Fibroblast of skin of left quadriceps (primary cell): ENCODE data around the gene TBRG4.

Source experiments
- DNase-seq, 2 experiments: peaks; one replicate each; pipeline ENCODE4 v3.0.0-alpha.2; 2013; ENCODE audit warnings: low read depth in 2 of 2

Gene TBRG4

DNA sequence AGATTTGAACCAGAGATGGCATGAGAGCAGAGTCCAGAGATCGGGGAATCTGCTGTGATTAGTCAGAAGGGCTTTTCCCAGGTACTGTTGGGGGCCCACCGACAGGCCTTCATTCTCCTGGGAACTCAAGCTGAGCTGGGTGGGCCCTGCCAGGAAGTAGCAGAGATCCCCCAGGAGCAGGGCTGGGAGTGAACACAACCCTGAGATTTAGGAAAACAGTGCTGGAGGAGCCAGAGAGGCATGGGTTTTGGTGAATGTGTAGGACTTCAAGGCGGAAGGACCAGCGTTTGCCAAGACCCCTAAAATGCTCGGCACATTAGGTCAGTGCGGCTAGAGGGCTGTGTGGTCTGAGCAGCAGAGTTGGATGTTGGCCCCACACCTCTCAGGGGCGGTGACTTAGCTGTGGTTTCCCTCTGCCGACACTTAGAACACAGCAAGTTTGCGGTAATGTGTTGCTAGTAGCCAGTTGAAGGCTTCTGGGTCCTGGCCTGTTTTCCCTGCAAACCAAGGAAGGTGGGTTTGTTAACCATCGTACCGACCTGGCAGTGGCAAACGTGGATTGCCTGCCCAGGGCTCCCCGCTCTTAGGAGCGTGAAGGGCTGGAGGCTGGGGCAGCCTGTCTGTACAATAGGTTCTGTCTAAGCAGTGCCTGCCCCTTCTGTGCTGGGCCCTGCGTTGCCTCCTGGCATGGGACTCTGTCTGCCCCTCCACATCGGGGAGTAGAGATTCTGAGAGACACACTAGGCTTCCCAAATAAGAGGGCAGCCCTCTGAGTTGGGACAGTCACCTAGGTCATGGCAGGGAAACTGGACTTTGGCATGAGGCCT lies 36.8 kb downstream of the TBRG4 start:
- no peak for DNase-seq

DNA sequence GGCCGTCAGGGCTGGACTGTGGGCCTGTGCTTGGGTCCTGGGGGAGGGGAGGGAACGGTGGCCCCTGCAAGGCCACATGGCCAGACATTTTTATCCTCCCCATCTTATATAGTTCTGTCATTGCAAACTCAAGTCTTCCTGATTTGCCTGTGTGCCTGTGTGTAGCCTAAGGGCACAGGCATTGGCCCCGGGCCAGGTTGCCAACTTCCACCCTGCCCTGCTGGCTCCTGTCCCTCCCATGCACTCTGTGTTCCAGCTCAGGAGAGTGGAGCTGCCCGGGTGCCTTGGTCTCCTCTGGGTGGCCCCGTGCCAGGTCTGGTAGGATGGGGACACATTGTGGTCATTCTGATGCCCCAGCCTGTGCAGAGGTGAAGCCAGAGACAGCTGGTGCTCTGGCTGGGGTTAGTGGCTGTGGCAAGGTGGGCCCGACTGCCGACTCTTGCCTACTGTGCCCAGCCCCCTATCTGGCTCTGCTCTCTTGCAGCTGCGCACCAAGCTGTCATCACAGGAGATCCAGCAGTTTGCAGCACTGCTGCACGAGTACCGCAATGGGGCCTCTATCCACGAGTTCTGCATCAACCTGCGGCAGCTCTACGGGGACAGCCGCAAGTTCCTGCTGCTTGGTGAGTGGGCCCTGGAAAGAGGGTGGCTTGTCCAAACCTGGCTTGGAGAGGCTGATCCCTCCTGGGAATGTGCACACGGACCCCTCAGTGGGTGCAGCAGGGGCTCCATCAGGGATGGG lies 37.5 kb downstream of the TBRG4 start:
- DNase-seq: no peak

DNA sequence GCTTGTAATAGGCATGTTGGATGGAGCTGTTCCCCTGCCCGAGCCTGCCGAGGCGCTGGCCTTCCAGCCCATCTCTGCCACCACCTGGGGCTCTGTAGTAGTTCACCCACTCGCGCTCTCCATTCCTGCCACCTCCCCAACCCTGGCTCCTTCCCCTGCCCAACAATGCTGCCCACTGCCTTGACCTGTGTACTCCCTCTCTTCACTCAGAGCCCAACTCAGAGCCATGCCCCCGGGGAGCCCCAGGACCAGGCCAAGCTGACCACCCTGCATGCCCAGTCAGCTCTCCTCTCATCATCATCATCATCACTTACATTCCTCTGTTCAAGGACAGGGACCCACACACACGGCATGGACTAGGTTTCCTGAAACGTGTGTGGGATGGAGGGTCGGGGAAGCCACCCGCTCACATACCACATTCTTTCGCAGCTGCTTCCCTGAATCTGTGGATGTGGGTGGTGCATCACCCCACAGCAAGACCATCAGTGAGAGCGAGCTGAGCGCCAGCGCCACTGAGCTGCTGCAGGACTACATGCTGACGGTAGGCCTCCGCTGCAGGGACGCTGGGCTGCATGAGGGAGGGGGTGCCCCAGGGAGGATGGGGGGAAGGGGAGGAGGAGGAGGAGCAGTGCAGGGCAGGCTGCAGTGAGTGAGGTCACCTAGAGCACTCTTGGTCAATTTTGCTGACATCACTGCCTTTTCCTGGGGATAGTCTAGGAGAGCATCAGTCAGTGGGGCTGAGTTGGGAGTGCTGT lies 38.3 kb downstream of the TBRG4 start:
- no peak for DNase-seq

DNA sequence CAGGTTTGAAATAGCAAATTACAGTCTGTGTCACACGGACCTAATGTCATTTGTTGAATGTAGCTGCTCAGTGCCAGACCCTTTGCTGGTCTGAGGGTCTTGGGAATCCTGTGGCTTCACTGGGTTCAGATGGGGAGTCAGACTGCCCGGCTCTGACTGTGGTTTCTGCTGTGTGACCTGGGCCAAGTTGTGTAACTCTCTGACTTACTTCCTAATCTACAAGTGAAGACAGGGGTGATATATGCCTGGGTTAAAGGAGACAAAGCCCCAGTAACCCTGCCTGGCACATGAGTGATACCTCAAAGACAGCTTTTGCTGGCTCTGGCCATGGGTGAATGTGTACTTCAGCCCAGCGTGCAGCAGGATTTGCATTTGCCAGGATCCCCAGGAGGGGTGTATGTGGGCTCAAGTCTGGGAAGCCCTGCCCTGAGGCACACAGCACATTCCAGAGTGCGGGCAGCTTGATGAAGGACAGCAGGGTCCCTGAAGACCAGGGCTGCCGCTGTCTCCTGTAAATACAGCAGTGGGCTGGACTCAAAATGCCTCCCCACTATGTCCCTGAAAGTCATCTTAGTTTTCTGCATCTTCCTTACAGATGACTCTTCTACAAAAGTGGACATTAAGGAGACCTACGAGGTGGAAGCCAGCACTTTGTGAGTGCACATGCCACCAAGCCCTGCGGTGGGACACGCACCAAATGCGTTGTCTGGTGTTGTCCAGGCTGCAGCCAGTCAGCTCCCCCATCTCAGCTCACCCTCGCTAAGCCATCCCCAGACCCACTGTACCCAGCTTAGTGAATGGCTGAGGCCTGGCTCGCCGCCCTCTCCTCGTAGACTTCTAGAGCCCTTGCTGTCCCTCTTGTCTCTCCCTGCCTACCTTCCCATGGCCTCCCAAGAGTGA lies 39.1 kb downstream of the TBRG4 start:
- no peak for DNase-seq

DNA sequence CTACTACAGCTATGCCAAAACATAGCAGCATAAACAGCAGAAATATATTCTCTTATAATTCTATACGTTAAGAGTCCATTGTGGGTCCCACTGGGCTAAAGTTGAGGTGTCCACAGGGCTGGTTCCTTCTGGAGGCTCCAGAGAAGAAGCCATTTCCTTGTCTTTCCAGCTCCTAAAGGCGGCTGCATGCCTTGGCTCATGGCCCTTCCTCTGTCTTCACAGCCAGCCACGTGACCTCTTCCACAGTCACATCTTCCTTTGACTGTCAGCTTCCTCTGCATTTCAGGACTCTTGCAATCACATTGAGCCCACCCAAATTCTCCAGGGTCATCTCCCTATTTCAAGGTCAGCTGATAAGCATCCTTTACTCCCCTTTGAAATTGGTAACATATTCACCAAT lies 40.0 kb downstream of the TBRG4 start:
- DNase-seq: no peak

DNA sequence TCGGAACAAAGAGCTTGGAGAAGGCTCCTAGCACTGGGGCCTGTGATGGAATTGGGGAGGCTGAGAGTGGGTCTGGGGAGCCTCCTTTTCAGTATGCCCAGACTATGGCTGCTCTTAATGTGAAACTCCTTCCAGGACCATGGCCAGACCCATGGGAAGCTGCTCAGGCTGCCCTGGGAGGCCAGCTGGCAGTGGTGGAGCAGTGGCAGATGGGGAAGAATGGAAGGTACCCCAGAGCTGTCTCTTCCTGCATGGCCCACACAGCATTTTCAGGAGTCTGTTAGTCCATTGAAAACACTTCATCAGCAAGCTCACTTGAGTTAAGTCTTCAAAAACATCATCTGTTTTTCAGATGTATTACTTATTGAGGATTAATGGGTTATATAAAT lies 41.2 kb downstream of the TBRG4 start:
- DNase-seq: no peak

DNA sequence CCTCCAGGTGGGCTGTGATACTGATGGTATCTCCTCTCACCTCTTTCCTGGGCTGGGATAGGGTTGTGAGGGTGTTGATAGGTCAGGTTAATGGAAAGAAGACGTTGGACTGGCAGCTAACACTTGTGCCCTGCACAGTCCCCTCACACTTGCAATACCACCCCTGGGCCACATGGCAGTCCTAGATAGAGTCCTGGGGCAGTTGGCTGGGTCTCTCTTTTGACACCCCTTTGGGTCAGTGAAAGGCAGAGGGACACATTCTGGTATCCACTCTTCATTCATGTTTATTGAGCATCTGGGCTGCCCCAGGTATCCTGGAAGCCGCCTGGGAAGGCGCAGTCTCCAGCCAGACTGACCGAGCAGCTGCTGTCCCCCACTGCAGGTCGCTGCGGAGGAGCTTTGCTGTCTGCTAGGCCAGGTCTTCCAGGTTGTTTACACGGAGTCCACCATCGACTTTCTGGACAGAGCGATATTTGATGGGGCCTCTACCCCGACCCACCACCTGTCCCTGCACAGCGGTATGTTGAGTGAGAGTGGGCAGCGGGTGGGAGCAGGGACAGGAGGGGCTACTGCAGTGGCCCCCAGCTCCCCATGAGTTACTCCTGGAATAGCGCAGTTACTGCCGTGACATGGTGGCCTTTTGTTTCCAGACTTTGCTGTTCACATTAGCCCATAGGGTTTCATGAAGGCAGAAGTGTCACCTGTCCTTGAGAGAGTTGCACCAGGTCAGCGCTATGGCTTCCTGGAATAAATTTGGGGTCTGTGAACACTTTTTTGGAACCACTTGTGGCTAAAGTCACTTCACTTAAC lies 41.8 kb downstream of the TBRG4 start:
- no peak for DNase-seq

DNA sequence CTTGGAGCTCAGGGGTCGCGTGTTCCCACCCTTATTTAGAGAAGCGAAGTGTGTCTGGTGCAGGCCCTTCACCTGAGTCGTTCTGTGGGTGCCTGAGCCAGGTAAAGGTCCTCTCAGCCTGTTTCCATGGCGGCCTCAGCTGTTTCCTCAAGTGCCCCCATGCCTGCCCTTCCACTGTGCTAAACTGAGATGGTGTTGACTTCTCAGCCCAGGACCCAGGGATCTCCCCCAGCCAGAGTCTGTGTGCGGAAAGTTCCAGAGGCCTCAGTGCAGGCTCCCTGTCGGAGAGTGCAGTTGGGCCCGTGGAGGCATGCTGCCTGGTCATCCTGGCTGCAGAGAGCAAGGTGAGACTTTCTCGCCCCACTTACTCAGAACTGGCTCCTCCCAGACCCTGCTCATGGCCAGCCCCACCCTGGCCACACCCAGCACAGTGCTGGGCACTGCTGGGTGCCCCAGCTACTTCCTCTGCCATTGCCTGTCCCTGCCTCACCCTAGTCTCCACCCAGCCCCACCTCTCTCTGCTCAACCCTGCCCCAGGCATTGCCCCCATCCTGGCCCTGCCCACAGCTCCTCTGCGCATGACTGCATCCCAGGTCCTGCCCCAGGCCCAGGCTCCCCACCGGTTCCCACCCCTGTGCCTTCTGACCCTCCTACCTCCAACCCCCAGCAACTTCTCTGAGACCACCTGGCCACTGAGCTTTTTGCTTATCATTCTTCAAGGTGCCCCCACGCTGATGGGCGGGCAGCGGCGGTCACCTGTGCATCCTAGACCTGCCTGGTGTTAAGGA lies 43.1 kb downstream of the TBRG4 start:
- no peak for DNase-seq

DNA sequence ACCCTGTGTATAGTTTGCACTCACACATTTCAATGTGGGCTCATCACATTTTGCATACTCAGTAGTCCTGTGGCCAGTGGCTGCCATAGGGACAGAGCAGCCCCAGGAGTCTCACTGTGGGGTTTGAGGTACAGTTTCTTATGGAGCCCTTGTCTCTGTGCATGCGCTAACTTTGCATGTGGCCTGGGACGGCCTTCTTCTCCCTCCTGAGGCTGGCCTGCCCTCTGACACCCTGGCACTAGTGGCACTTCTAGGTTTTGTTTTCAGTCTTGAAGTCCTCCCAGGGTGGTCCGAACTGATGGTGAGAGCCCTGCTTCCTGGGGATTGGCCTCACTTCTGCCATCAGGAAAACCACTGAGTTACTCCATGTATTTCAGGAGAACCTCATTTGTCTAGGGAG lies 43.9 kb downstream of the TBRG4 start:
- DNase-seq: no peak

DNA sequence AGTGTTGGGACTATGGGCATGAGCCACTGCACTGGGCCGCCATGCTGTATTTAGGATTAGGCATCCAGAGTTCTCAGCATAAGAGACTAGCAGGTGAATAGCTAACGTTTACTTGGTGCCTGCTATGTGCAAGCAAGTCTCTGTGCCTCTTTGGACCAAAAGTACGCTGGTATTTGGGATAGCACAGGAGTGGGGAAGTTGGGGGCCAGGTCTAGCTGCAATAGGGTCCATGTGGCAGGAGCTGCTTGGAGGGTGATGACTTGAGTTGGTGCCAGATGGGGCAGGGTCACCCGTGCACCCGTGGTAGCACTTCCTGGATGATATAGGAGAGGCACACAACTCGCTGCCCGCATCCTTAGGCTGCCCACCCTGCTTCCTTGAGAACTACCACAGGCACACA lies 45.1 kb downstream of the TBRG4 start:
- DNase-seq: no peak

DNA sequence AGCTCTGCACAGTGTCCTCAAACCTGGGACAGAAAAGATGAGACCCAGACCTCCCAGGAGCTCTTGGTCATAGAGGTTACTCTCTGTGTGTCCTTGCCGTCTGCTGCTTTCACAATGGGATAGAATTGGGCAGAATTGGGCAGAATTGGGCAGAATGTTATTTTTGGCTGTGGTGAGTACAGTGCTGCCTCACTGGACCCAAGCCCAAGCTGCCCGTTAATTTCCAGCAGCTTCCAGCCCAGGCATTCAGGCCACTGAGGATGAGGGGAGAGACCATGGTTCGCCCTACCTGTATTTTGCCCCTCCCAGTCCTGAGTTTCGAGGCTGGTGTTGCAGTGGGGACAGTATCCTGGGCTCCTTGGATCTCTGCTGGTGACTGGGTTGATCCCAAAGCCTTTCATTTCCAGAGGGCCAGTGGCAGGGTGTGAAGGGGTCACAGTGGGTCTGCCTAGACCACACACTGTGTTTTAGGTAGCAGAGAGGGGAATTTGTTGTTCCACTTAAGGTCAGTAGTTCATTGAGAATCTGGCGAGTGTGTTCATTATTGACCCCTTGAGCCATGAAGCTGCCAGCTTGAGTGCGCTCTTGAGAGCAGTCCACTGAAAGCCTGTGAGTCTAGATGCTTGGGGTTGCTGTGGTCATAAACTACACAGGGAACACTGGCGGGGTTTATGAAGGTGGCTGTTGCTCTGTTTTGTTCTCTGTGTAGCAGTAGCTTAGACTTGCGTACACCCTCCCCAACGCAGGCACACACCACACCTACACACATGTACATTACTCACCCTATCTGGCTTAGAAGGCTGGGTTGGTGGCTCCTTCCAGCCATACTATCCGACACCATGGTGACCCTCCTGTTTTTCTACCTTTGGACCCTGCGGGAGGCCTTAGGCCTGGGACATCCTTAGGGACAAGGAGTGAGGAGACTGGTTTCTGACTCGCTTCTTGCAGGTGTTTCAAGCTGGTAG lies 46.2 kb downstream of the TBRG4 start:
- DNase-seq: no peak

DNA sequence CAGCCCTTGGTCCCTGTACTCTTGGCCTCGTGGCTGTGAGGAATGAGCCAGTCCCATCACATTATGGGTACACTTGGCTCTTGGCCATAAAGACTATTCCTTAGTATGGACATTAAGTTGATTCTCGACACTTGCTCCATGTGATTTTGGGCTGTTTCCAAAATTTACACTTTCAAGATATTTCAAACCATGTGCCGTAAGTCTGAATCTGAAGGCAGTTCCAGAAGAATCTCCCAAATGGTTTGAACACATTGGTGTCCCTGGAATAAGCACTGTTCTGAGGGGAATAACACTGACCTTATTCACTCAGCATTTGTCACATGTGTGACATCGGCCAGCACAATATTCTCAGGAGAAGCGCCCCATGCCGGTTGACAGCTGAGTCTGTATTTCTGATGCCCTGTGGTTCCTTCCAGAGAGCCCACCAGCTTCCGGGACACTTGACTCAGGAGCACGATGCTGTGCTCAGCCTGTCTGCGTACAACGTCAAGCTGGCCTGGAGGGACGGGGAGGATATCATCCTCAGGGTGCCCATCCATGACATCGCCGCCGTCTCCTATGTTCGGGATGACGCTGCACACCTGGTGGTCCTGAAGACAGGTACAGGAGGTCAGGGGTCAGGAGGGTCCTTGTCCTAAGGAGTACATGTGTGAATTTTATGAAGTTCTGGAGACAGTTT lies 47.3 kb downstream of the TBRG4 start:
- no peak for DNase-seq

DNA sequence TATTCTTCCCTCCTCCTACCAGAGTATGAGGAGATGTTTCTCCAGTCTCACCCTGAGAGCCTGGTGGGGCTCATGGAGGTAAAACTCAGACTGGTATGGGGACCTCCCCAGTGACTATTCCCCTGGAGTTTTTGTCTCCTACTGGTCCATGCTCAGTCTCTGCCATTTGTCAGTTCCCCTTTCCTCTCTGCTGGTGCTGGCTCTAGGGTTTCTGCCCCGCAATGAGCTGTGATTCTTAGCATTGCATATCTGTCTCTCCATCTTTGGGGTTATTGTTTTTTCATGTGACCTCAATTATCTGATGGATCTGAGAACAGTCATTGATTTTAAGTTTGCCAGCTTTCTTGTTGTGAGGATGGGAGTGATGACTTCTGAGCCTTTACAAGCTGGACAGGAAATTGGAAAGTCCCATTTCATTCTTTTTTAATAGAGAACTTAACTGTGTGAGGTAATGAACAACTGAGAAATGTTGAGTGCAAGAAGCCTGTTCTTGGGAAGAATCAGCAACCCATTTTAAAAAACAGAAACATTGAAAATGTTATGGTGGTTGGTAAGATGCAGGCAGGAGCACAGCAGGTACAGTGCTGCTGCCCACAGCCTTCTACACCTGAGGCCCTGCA lies 49.6 kb downstream of the TBRG4 start:
- no peak for DNase-seq

DNA sequence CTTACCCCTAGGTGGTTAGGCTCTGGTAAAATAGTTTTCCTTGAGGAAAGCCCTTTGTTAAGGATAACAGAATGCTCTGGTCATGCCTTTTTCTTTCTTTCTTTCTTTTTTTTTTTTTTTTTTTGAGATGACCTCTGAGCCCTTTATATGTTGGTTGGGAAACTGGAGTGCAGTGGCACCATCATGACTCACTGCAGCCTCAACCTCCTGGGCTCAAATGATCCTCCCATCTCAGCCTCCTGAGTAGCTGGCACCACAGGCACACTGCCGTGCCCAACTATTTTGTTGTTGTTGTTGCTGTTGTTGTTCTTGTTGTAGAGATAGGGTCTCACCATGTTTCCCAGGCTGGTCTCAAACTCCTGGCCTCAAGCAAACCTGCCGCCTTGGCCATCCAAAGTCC lies 50.1 kb downstream of the TBRG4 start:
- DNase-seq: no peak

DNA sequence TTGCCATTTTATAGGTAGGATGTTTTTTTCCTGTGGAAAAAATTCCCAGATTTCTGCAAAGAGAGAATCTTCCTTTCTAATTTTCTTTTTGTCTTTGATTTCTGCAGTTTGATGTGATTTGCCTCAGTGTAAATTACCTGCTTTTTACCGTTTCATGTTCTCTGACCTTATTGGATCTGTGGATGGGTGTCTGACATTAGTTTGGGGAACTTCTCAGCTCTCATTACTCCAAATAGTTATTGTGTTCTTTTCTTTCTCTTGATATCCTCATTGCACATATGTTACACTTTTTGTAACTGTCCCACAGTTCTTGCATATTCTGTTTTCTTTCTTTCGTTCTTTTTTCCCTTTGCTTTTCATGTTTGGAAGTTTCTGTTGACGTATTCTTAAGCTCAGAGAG lies 51.2 kb downstream of the TBRG4 start:
- DNase-seq: no peak

DNA sequence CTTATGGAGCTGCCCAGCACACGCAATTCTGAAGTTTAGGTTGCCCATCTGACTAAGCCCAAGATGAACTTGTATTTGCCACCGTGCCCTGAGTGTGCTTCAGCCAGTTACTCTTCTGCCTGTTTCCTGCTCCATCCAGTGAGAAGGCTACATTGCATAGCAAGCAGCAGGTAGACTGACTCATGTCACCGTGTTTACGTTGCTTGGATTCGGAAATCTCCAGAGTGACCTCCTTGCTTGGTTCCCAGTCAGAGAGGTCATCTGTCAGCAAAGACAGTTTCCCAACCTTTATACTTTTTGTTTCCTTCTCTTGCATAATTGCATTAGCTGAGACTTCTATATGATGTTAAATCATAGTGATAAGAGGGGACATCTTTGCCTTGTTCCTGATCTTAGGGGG lies 53.6 kb downstream of the TBRG4 start:
- no peak for DNase-seq

DNA sequence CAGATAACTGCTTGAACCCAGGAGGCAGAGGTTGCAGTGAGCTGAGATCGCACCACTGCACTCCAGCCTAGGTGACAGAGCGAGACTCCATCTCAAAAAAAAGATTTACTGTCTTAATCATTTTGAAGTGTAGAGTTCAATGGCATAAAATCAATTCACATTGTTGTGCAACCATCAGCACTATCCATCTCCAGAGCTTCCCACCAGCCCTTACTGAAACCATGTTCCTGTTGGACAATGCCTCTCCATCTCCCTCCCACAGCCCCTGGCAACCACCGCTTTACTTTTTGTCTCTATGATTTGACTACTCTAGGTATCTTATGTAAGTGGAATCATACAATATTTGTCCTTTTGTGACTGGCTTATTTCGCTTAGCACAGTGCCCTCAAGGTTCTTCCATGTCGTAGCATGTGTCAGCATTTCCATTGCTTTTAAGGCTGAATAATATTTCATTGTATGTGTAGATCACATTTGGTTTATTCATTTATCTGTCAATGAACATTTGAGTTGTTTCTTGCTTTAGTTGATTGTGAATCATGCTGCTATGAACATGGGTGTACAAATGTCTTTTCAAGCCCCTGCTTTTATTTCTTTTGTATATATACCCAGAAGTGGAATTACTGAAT lies 55.8 kb downstream of the TBRG4 start:
- DNase-seq: no peak
